ENCODE results near the gene BICD1. TPM values are rescaled to one million over a fixed set of nuclear protein-coding genes. Genes with fewer than 3 reads are reported as not detected.

The BICD1 gene
- total RNA-seq = 11.8 and 14.8 TPM in 2 replicates

GRCh38 chr12:32106517-32107358 lies at the start of gene BICD1:
Gene BICD1 (plus strand): TSS chr12:32106847. CDS start chr12:32107332, 485 bp downstream.

GRCh38 chr12:32399370-32400113 lies 292.9 kb downstream of the BICD1 start, which contains the start of gene FGD4:
Gene FGD4 (plus strand): TSS chr12:32399558.

Small RNA genes lying within 50 kb of the gene (small RNA-seq; reads per million reads assigned to genes)
- not detected for gene AC048344.2
- not detected for gene AC048344.3
- gene RF00019 = not detected

Other genes starting within 250 kb of the BICD1 start
- 109 TPM in 2 replicates for gene RESF1, start 147.4 kb upstream of the BICD1 start, total RNA-seq